ENCODE data around the gene ISYNA1. TPM values are rescaled to one million over a fixed set of nuclear protein-coding genes. Genes with fewer than 3 reads are reported as not detected.

Gene ISYNA1
- total and polyA plus RNA-seq, 2 of the 13 experiments (the other 11 are each of a cell fraction or from before 2014, with no cell fraction given), result 29.6 to 48.5 TPM

DNA sequence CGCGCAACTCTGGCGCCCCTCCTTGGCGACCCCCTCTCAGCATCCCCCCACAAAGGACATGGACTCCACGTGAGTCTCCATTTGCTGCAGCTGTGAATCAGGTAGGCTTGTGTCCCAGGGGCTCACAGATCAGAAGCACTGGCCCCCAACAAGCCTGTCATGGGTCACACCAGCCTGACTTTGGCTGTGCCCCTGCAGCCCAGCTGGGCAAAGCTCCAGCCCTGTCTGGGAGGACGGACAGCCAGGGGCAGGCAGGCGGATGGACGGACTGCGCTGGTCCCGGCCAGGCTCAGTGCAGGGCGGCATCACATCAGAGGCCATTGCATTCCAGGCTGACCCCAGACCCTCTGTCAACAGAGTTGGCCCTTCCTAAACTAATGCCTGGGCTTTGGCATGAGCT, 28.4 kb upstream of the ISYNA1 start:
- Histone ChIP-seq H3K4me3 (replicated peaks in 1 of 3; ENCODE audit: insufficient read depth in 1 of 3, low read depth in 2 of 3, low read length in 3 of 3) (no peak overlapping the region), H2AFZ (ENCODE audit: low read length) (no peak overlapping the region), H3K27ac (ENCODE audit: extremely low read length, insufficient read depth, low read length) (no peak overlapping the region), H3K4me1 (ENCODE audit: insufficient read depth, low read length) (peaks cover 64% of the 10 kb centered on the region), H3K79me2 (ENCODE audit: insufficient read depth, low read length) (peaks cover 16% of the 10 kb centered on the region), H3K27me3 (ENCODE audit: control insufficient read depth in 1 of 2, insufficient read depth in 2 of 2, low read length in 2 of 2) (no peaks in the 10 kb centered on the region), H3K9me3 (ENCODE audit: low read length) (no peaks in the 10 kb centered on the region), H3K4me2 (ENCODE audit: low read depth, low read length) (no peak overlapping the region), H4K20me1 (ENCODE audit: insufficient read depth, low read length) (peaks cover 27% of the 10 kb centered on the region; the same call in 1 of the 2 replicates), H3K36me3 (replicated peaks in 1 of 2; ENCODE audit: control insufficient read depth in 1 of 2, insufficient read depth in 2 of 2, low read length in 2 of 2) (peaks cover 9 to 28% of the 10 kb centered on the region in 2 experiments; a peak in 4 of 5 replicates), H3K9ac (ENCODE audit: insufficient read depth, low read depth, low read length) (no peak overlapping the region)
- in situ Hi-C loops (cut with HindIII; ENCODE audit: extremely low pct_ligation_motif_present, low pct_unique_long_range_greater_than_20kb), result no loop called here
- intact Hi-C loops (cut with micrococcal nuclease; ENCODE audit: unreplicated experiment), result loop anchor here (5.0 kb wide), 2 partner anchors 41 to 211 kb away; no protein-coding TSS in a partner anchor
- FAIRE-seq, result no peak
- ATAC-seq, result no peak
- CTCF ChIA-PET (ENCODE audit: low intra/inter-chr PET ratio, low total read pairs), result no interaction called here
- BruUV-seq (replicated peaks), result no TSS peak
- POLR2A ChIA-PET, result interaction anchor here (1.0 kb wide), 1 partner anchor 122 kb away, joined by 4 read pairs; no protein-coding TSS in a partner anchor
- TF ChIP-seq, protein P1, sequence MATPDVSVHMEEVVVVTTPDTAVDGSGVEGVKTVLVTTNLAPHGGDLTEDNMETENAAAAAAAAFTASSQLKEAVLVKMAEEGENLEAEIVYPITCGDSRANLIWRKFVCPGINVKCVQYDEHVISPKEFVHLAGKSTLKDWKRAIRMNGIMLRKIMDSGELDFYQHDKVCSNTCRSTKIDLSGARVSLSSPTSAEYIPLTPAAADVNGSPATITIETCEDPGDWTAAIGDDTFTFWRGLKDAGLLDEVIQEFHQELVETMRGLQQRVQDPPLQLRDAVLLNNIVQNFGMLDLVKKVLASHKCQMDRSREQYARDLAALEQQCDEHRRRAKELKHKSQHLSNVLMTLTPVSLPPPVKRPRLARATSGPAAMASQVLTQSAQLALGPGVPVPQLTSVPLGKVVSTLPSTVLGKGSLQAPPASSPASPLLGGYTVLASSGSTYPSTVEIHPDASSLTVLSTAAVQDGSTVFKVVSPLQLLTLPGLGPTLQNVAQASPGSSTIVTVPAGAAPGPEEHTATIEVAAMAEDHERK (CRISPR knock-in tag; IDR thresholded peaks at IDR 0.05; ENCODE audit: low read depth), result no peak
- TF ChIP-seq REL (CRISPR knock-in tag; conservative IDR thresholded peaks at IDR 0.05) (no peak), RBM39 (IDR thresholded peaks at IDR 0.05; ENCODE audit: low read depth, low read length, poor library complexity, severe bottlenecking) (no peak), CHCHD3 (CRISPR knock-in tag; IDR thresholded peaks at IDR 0.05) (no peak), ZBTB7A (CRISPR knock-in tag; IDR thresholded peaks at IDR 0.05) (no peak), ZNF772 (CRISPR knock-in tag; IDR thresholded peaks at IDR 0.05) (no peak), ZNF616 (CRISPR knock-in tag; IDR thresholded peaks at IDR 0.05; ENCODE audit: low read depth) (no peak), ZNF451 (CRISPR knock-in tag; IDR thresholded peaks at IDR 0.05) (no peak), KDM5B (CRISPR knock-in tag; IDR thresholded peaks at IDR 0.05; ENCODE audit: borderline replicate concordance) (no peak), ZSCAN31 (CRISPR knock-in tag; IDR thresholded peaks at IDR 0.05; ENCODE audit: low read depth) (no peak), ZNF703 (CRISPR knock-in tag; IDR thresholded peaks at IDR 0.05; ENCODE audit: borderline replicate concordance) (no peak), JUN (CRISPR knock-in tag; IDR thresholded peaks at IDR 0.05) (no peak), MATR3 (CRISPR knock-in tag; IDR thresholded peaks at IDR 0.05) (no peak)
- TF ChIP-seq, protein P2, sequence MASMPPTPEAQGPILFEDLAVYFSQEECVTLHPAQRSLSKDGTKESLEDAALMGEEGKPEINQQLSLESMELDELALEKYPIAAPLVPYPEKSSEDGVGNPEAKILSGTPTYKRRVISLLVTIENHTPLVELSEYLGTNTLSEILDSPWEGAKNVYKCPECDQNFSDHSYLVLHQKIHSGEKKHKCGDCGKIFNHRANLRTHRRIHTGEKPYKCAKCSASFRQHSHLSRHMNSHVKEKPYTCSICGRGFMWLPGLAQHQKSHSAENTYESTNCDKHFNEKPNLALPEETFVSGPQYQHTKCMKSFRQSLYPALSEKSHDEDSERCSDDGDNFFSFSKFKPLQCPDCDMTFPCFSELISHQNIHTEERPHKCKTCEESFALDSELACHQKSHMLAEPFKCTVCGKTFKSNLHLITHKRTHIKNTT (CRISPR knock-in tag; IDR thresholded peaks at IDR 0.05), result no peak
- WGBS (ENCODE audit: low lambda C conversion rate), result 95% methylated on average over 5 of the region's 11 CpGs
- DNase-seq (ENCODE audit: low spot score), result no peak
